ENCODE measurements around the gene TCEA3. TPM values are rescaled to one million over a fixed set of nuclear protein-coding genes. Genes with fewer than 3 reads are reported as not detected.
A peak's percentile ranks its signal among the peaks of the same experiment; 100 is the strongest.
"Not testable (repeated sequence)": the region's sequence is repeated elsewhere in the genome, so short reads cannot be mapped to it uniquely, and the experiment has no call there.

The TCEA3 gene
- total RNA-seq, 2 donors from 2014 or later: 4.7 to 6.1 TPM

DNA sequence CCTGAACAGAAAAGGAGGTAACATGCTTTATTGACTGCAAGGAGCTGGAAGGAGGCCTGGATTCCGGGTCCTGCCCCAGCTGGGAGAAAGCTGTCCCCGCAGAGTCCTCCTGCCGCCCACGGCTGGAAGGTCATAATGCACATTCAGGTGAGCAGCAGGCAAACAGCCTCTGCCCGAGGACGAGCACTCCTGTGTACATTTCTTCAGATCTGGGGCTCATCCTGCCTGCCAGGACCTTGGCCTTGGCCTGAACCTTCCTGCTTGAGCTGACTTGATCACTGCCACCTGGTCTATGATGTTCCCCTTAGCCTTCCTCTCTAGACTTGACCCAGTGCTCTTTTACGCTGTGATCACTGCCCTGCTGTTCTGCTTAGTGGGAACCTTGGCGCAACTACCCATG lies 37.1 kb downstream of the TCEA3 start:
- Mint-ChIP-seq H3K27ac (no peak overlapping the region), H3K36me3 (ENCODE audit: insufficient read depth in 2 of 2) (no peaks in the 10 kb centered on the region), H3K27me3 (ENCODE audit: low read depth) (no peaks in the 10 kb centered on the region), H3K9me3 (no peaks in the 10 kb centered on the region), H3K4me1 (ENCODE audit: low read depth) (no peaks in the 10 kb centered on the region), H3K4me3 (no peak overlapping the region)
- no peak for ATAC-seq (replicated peaks in 1 of 2)
- DNase-seq: no peak

DNA sequence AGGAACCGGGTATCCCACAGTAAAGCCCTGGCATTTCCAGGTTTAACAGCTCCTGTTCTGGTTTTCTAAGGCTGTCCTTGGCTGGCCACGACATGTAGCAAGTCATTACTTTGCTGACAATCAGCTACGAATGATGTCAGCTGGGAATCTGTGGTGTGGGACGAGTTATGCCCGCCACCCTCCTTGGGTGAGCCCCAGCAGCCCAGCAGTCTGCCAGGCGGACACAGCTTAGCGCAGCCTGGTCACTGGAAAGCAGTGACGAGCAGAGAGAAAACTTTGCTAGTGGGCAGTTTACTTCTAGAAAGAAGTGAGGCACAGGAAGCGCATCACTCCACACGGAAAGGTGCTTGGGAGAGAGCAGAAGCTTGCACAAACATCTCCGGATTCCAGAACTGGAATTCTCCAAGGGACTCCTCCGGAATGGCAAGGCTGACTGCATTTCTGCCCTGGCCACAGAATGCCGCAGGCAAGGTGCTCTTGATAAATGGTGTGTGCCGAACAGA lies 39.4 kb downstream of the TCEA3 start:
- Mint-ChIP-seq H3K27me3 (ENCODE audit: low read depth) (no peaks in the 10 kb centered on the region), H3K27ac (no peak overlapping the region), H3K9me3 (no peaks in the 10 kb centered on the region), H3K4me3 (no peak overlapping the region), H3K4me1 (ENCODE audit: low read depth) (no peaks in the 10 kb centered on the region), H3K36me3 (ENCODE audit: insufficient read depth in 2 of 2) (no peaks in the 10 kb centered on the region)
- ATAC-seq (replicated peaks in 1 of 2): no peak
- DNase-seq: no peak

DNA sequence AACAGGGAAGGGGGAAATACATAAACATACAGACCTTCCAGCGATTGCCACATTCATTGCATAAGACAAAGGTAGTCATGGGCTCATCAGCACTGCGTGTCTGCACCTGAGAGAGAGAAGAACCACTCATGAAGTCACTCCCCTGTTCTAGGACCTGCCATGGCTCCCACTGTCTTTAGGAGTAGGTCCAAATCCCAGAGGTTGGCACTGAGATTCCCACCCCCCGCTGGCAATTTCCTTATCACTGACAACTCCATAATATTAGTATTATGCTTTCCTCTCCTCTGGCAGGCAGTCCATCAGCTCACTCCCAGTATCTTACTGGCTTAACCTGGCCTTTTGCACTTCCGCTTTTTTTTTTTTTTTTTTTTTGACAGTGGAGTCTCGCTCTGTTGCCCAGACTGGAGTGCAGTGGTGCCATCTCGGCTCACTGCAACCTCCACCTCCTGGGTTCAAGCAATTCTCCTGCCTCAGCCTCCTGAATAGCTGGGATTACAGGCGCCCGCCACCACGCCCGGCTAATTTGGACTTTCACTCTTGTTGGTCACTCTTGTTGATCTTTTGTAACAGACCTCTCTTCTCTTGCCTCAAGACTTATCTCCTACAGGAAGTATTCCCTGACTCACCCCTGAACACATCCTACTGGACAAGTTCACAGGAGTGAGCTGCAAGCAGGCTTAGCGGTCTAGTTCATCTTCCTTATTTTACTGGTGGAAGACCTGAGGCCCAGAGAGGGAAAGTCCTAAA lies 40.1 kb downstream of the TCEA3 start:
- no peaks in the 10 kb centered on the region for H3K4me1 Mint-ChIP-seq (ENCODE audit: low read depth)
- no peaks in the 10 kb centered on the region for H3K9me3 Mint-ChIP-seq
- no peaks in the 10 kb centered on the region for H3K27me3 Mint-ChIP-seq (ENCODE audit: low read depth)
- DNase-seq (no peak), ATAC-seq (replicated peaks in 1 of 2) (no peak)
- H3K27ac Mint-ChIP-seq: no peak overlapping the region
- H3K4me3 Mint-ChIP-seq: no peak overlapping the region
- H3K36me3 Mint-ChIP-seq (ENCODE audit: insufficient read depth in 2 of 2): no peaks in the 10 kb centered on the region

DNA sequence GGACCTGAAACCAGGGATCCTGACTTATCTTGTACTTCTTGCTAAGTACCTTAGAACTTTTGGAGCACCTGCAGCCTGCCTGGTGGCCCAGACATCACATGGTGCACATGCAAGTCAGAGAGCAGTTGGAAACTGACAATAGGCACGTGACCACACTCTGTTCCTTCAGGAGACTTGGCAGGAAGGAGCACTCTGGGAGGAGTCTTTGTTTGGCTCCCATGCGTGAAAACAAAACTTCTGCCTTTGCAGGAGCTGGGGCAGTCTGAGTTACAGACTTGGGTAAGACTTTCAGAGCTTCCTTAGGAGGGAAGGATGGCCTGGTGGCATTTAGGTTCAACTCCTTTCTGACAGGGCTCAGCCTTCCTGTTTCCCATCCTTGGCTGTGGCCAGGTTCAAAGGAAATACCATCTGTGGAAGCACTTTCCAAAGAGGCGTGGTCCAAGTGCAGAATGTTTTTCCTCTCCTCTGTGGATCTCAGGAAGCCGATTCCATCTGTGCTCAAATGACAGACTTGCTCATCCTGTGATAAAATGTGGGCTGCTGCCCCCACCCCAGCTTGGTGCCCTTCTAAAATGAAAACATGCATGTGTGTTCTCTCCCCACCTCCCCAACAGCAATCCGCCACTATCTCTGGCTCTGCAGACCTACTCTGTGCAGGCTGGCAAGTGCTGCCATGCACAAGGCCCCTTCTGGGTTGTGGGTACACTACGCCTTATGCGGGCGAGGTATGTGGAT lies 40.8 kb downstream of the TCEA3 start:
- H3K27ac Mint-ChIP-seq: no peak overlapping the region
- H3K4me3 Mint-ChIP-seq: no peak overlapping the region

DNA sequence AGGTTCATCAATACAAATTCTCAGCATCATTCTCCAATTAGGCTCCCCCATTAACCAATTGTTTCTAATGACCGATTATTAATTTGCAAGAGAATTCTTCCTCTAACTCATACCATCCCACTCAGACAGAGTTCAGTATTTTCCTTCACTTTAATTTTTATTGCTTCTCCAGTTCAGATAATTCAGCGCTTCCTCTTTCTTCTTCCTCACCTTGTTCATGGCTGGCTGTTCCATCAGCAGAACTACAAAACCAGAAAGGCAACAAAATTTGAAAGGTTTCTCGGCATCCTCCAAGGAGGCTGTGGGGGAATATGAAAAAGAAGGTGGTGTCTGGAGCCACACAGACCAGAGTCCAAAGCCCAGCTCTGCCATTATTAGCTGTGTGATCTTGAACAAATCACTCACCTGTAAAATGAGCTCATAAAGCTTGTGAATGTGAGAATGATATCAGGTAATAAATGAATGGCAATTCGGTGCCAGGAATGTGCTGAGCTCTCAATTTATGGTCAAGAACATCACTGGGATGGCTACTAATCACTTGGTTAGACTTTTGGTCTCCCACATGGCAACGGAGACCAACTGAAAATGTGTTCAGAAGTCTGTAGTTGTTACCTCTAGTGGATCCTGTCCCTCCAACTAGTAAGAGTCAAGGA lies 43.2 kb downstream of the TCEA3 start:
- no peaks in the 10 kb centered on the region for H3K9me3 Mint-ChIP-seq
- H3K4me3 Mint-ChIP-seq: no peak overlapping the region
- DNase-seq (no peak), ATAC-seq (replicated peaks in 1 of 2) (no peak)
- H3K36me3 Mint-ChIP-seq (ENCODE audit: insufficient read depth in 2 of 2): no peaks in the 10 kb centered on the region
- no peaks in the 10 kb centered on the region for H3K4me1 Mint-ChIP-seq (ENCODE audit: low read depth)
- no peak overlapping the region for H3K27ac Mint-ChIP-seq
- no peaks in the 10 kb centered on the region for H3K27me3 Mint-ChIP-seq (ENCODE audit: low read depth)

More for the DNA sequence above, 40.8 kb downstream of the TCEA3 start:
- Mint-ChIP-seq H3K4me1 (ENCODE audit: low read depth) (no peaks in the 10 kb centered on the region), H3K9me3 (no peaks in the 10 kb centered on the region), H3K27me3 (ENCODE audit: low read depth) (no peaks in the 10 kb centered on the region), H3K36me3 (ENCODE audit: insufficient read depth in 2 of 2) (no peaks in the 10 kb centered on the region)
- DNase-seq (no peak), ATAC-seq (replicated peaks in 1 of 2) (no peak)

DNA sequence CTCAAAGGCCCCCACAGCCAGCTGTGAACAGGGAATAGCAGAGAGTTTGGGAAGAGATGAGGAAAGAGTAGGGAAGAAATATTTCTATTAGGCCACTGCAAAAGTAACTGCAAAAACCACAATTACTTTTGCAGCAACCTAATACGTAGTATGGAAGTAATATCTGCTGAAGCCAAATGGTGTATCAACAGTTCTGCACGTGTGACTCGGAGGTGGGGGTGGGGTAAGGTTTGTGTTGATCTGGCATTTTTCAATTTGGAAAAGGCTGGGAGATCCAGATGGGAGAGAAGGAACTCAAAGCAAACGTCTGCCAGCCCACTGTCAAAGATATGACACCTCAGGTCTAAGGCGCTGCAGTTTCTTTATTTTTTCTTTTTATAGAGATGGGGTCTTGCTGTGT lies 43.8 kb downstream of the TCEA3 start:
- H3K4me1 Mint-ChIP-seq (ENCODE audit: low read depth): no peaks in the 10 kb centered on the region
- no peak for DNase-seq
- no peaks in the 10 kb centered on the region for H3K9me3 Mint-ChIP-seq
- ATAC-seq (replicated peaks in 1 of 2): no peak
- H3K36me3 Mint-ChIP-seq (ENCODE audit: insufficient read depth in 2 of 2): no peaks in the 10 kb centered on the region
- no peak overlapping the region for H3K27ac Mint-ChIP-seq
- no peaks in the 10 kb centered on the region for H3K27me3 Mint-ChIP-seq (ENCODE audit: low read depth)
- H3K4me3 Mint-ChIP-seq: no peak overlapping the region

DNA sequence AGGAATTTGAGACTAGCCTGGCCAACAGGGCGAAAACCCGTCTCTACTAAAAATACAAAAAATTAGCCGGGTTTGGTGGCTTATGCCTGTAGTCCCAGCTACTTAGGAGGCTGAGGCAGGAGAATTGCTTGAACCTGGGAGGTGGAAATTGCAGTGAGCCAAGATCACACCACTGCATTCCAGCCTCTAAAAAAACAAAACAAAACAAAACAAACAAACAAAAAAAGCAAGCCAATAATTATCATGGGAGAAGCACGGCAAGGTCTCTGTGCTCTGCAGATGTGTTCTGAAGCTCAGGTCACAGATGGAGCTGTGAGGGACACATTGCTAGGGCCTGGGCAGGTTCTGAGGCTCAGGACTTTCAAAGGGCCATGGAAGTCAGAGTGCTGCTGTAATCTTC lies 44.3 kb downstream of the TCEA3 start:
- H3K27me3 Mint-ChIP-seq (ENCODE audit: low read depth); H3K9me3 Mint-ChIP-seq; H3K36me3 Mint-ChIP-seq (ENCODE audit: insufficient read depth in 2 of 2); DNase-seq; H3K4me3 Mint-ChIP-seq; H3K4me1 Mint-ChIP-seq (ENCODE audit: low read depth); ATAC-seq (replicated peaks in 1 of 2); H3K27ac Mint-ChIP-seq: not testable (repeated sequence)

DNA sequence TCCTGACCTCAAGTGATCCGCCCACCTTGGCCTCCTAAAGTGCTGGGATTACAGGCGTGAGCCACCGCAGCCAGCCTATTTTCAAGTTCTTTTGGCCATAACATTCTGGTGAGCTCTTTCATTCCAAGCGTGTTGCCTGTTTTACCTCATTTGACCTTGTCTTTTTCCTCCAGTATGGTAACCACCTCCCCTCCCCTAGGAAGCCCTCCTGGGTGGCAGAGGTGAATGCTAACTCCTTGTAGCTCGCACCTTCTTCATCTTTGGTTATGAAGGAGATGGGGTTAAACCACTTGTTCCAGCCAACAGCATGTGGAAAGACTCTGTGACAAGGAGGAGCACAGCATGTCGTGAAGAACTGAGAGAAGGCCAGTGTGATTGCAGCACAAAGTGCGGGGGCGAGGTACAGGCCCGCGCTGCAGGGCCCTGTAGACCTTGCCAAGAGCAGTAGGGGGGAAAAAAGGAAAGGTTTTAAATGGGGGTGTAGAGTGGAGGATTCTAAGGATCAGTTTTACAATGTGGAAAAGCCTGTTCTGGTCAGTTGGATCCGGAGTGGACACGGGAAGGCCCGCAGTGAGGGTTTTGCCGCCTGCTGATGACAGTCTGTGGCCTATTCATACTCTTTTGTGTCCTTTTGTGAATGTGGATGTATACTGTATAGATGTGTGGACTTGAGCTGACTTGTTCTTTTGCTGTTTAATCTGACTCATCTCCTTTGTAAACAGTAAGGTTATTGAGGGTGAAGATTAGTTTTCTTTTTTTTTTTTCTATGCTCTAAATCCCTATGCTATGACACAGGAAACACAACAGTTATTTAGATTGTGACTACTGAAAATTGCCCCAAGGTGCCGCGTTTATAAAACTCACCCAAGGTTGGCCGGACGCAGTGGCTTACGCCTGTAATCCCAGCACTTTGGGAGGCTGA lies 47.4 kb downstream of the TCEA3 start:
- DNase-seq (no peak), ATAC-seq (replicated peaks in 1 of 2) (no peak)
- H3K9me3 Mint-ChIP-seq: no peaks in the 10 kb centered on the region
- H3K4me3 Mint-ChIP-seq: no peak overlapping the region
- no peaks in the 10 kb centered on the region for H3K27me3 Mint-ChIP-seq (ENCODE audit: low read depth)
- no peak overlapping the region for H3K27ac Mint-ChIP-seq
- H3K36me3 Mint-ChIP-seq (ENCODE audit: insufficient read depth in 2 of 2): no peaks in the 10 kb centered on the region
- H3K4me1 Mint-ChIP-seq (ENCODE audit: low read depth): peaks cover 4% of the 10 kb centered on the region

DNA sequence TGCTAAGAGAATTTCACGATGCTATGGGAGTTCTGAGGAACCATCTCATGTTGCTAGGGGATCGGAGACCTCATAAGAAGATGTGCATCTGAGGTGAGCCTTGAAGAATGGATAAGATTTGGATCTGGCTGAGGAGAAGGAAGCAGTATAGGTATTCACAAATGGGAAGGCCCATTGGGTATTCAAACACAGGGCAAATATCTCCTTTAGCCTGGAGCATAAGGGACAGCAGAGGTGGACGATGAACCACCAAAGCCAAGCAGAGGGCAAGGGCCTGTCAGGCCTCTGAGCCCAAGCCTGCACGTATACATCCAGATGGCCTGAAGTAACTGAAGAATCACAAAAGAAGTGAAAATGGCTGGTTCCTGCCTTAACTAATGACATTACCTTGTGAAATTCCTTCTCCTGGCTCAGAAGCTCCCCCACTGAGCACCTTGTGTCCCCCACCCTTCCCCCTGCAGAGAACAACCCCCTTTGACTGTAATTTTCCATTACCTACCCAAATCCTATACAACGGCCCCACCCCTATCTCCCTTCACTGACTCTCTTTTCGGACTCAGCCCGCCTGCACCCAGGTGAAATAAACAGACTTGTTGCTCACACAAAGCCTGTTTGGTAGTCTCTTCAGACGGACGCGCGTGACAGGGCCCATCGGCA lies 50.3 kb downstream of the TCEA3 start:
- not testable (repeated sequence) for H3K27me3 Mint-ChIP-seq (ENCODE audit: low read depth)

DNA sequence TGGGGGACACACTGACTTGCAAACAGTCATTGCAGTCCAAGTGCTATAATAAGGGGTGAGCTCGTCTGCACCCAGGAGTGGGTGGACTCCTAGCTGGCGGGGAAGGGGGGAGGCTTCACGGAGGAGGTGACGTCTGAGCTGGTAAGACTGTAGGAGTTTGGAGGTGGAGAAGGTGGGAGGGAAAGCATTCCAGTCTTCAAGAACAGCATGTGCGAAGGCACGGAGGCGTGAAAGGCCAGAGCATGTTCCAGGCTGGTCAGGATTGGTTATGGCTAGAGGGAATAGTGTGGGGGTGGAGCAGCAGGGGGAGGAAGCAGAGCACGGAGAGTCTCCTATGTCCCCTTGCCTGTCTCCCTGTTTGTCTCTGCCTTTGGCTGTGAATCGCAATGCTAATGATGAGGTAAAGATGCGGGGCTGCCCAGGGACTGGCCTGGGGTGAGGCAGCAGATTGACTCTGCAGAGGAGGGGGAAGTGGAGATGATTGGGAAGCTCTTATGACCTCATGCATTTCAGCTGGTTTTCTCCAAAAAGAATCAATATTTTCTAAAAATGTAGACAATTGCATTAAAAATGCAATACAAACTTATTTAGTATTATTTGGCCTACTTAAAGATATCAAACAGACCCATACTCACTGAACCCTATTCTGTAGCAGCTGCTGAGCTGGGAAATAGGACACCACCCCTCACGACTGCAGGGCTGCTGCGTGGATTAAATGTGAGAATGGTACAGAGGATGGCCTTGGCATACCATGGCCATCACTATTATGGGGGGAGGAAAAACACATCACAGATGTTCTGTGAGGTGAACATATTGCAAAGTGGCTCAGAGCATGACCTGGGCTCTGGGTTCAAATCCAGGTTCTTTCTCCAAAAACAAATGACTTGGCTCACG lies 52.3 kb downstream of the TCEA3 start:
- H3K27me3 Mint-ChIP-seq (ENCODE audit: low read depth): no peaks in the 10 kb centered on the region
- no peak overlapping the region for H3K4me3 Mint-ChIP-seq
- no peak overlapping the region for H3K27ac Mint-ChIP-seq
- H3K4me1 Mint-ChIP-seq (ENCODE audit: low read depth): peaks cover 25% of the 10 kb centered on the region
- no peak for DNase-seq
- no peak for ATAC-seq (replicated peaks in 1 of 2)
- H3K36me3 Mint-ChIP-seq (ENCODE audit: insufficient read depth in 2 of 2): peaks cover 0 to 3% of the 10 kb centered on the region in 2 donors
- no peaks in the 10 kb centered on the region for H3K9me3 Mint-ChIP-seq

More for the DNA sequence above, 50.3 kb downstream of the TCEA3 start:
- H3K4me1 Mint-ChIP-seq (ENCODE audit: low read depth): peaks cover 17% of the 10 kb centered on the region
- not testable (repeated sequence) for H3K36me3 Mint-ChIP-seq (ENCODE audit: insufficient read depth in 2 of 2); ATAC-seq (replicated peaks in 1 of 2); H3K4me3 Mint-ChIP-seq; H3K27ac Mint-ChIP-seq; DNase-seq; H3K9me3 Mint-ChIP-seq

DNA sequence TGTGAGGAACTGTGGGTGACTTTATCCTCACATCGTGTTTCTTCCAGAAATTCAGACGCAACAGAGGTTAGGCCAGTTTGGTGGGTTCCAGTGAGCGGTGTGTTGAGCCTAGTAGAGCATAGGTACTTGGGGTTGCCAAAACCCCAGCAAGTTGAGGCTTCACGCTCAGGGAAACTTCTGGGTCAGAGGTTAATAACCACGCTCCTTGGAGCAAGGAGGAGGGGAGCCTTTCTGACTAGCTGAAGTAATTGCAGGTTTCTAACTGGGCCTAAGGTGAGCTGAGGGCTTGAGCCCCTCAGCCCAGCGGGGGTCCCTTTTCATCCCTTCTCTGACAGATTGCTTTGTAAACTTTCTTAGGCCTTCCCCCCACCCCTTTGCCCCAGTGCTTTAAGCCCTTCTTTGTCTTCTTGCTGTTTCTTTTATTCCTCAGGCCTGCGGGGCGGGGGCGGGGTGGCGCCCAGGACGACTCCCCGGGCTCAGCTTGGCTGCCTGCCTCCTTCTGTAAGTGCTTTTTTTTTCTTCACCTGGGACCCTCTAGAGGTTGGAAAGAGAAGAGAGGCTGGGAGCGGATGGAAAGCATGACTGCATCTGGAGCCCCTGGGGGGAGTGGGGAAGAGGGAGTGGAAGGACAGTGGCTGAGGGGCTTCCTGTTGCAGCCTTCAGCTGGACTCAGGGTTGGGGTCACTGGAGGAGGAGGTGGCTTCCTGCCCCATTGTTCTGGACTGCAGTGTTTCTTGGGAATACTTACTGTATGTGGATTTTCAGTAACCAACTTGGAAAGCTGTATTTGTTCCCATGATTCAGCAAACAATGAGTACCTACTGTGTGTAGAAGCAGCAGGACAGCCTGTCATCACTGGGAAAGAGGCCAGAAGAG lies 53.6 kb downstream of the TCEA3 start:
- Mint-ChIP-seq H3K36me3 (ENCODE audit: insufficient read depth in 2 of 2) (peaks cover 4 to 11% of the 10 kb centered on the region in 2 donors), H3K27me3 (ENCODE audit: low read depth) (no peaks in the 10 kb centered on the region), H3K9me3 (peaks cover 0 to under 1% of the 10 kb centered on the region in 2 donors), H3K4me1 (ENCODE audit: low read depth) (peaks cover 38% of the 10 kb centered on the region), H3K27ac (no peak overlapping the region), H3K4me3 (peak overlapping the region; percentile 93 to 97)
- ATAC-seq (replicated peaks in 1 of 2) (no peak), DNase-seq (no peak)
